ENCODE data around the gene OAS3. TPM values are rescaled to one million over a fixed set of nuclear protein-coding genes. Genes with fewer than 3 reads are reported as not detected.

OAS3 gene
- total RNA-seq, 1 donor from 2014 or later = 26.4 TPM

DNA sequence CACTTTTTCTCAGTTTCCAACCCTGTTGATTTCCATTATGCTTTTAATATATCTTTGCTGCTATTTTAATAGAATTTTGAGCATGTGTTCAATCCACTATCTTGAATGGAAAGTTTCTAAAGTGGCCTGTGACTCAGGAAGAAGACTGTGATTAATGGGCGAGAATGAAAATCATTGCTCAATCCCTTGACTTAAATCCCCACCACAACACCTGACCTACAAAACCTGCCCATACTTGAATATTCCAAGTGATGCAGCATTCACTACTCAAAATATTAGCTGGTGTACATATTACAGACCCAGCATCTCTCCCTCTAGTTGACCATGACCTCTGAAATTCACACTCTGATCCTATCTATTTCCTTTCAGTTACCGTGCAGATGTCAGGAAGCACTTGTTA, 1.3 kb upstream of the OAS3 start:
- Histone ChIP-seq H3K27me3 (ENCODE audit: control insufficient read depth, insufficient read depth, low read length) (no peaks in the 10 kb centered on the region), H3K4me3 (ENCODE audit: low read depth, low read length) (no peak overlapping the region), H3K36me3 (ENCODE audit: control insufficient read depth, insufficient read depth, low read length) (no peaks in the 10 kb centered on the region)
- no peak for DNase-seq (ENCODE audit: low read depth)
- TF ChIP-seq, protein P1, sequence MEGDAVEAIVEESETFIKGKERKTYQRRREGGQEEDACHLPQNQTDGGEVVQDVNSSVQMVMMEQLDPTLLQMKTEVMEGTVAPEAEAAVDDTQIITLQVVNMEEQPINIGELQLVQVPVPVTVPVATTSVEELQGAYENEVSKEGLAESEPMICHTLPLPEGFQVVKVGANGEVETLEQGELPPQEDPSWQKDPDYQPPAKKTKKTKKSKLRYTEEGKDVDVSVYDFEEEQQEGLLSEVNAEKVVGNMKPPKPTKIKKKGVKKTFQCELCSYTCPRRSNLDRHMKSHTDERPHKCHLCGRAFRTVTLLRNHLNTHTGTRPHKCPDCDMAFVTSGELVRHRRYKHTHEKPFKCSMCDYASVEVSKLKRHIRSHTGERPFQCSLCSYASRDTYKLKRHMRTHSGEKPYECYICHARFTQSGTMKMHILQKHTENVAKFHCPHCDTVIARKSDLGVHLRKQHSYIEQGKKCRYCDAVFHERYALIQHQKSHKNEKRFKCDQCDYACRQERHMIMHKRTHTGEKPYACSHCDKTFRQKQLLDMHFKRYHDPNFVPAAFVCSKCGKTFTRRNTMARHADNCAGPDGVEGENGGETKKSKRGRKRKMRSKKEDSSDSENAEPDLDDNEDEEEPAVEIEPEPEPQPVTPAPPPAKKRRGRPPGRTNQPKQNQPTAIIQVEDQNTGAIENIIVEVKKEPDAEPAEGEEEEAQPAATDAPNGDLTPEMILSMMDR (IDR thresholded peaks at IDR 0.05; ENCODE audit: insufficient read depth, low read length, poor library complexity, severe bottlenecking) = no peak

DNA sequence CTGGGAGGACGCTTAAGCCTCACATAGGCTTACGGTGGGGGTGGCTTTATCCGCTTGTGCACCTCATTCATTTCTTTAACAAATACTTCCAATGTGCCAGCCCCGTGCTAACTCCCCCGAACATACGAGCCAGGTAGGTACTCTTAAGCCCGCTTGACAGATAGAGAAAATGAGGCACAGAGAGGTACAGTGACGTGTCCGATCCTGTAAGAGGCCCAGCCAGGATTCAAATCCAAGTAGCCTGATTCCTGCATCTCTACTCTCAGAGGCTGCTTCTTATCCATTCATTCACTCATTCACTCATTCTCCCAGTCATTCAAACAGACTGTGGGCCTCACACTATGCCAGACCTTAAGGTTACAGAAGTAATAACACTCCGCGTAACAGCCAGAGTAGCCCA, 477 bp downstream of the OAS3 start:
- peak overlapping the region; percentile 50 for H3K4me3 ChIP-seq (ENCODE audit: low read depth, low read length)
- no peaks in the 10 kb centered on the region for H3K36me3 ChIP-seq (ENCODE audit: control insufficient read depth, insufficient read depth, low read length)
- no peaks in the 10 kb centered on the region for H3K27me3 ChIP-seq (ENCODE audit: control insufficient read depth, insufficient read depth, low read length)
- no peak for DNase-seq (ENCODE audit: low read depth)
- TF ChIP-seq, protein P1 (IDR thresholded peaks at IDR 0.05; ENCODE audit: insufficient read depth, low read length, poor library complexity, severe bottlenecking) = no peak

DNA sequence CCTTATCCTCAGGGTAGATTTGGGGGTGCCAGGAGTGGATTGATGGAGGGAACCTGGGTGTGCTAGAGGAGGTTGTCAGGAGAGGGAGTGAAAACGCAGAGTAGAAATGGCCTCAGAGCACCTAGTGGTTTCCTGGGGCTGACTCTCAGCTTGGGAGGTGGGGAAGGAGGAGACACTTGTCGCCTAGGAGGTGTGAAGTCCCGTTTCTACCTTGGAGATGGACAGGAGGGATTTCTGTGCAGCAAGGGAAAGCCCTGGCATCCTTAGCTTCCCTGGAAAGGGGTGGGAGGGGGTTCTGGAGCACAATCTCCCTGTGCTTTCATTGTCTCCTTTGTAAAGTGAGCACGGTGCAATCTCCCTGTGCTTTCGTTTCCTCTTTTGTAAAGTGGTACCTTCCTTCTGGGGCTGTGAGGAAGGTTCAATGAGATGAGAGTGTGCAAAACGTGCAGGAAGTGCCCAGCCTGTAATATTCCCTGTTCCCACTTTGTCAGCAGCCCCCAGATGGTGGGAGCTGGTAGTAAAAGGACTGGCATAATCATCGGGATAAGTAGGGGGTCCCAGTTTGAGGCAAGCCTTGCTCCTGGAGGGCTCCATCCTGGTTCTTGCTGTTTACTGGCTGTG, 1.6 kb downstream of the OAS3 start:
- DNase-seq (ENCODE audit: low read depth) = no peak
- Histone ChIP-seq H3K4me3 (ENCODE audit: low read depth, low read length) (no peak overlapping the region), H3K36me3 (ENCODE audit: control insufficient read depth, insufficient read depth, low read length) (no peaks in the 10 kb centered on the region), H3K27me3 (ENCODE audit: control insufficient read depth, insufficient read depth, low read length) (no peaks in the 10 kb centered on the region)
- TF ChIP-seq, protein P1 (IDR thresholded peaks at IDR 0.05; ENCODE audit: insufficient read depth, low read length, poor library complexity, severe bottlenecking) = no peak

DNA sequence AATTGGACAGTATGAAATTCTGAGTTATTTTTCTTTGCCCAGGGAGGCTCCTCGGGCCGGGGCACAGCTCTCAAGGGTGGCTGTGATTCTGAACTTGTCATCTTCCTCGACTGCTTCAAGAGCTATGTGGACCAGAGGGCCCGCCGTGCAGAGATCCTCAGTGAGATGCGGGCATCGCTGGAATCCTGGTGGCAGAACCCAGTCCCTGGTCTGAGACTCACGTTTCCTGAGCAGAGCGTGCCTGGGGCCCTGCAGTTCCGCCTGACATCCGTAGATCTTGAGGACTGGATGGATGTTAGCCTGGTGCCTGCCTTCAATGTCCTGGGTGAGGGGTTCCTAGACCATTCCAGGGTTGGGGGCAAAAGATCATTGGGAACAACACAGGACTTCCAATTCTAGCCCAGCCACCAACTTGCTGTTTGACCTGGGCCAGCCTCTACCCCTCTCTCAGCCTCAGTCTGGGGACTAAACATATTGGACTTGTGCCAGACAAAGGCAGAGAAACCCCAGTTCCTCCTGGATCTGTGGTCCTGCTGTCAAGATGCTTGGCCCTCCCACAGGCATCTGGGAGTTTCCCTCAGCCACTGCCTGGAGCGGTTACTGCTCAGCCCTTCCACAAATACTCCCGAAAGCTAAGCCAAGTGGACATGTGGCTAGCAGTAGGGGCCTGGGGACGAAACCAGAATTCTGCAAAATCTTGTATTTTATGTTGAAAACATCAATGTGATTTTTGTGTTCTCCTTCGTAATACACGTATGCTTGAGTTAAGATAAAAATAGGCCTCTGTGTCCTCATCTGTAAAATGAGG, 3.5 kb downstream of the OAS3 start:
- TF ChIP-seq, protein P1 (IDR thresholded peaks at IDR 0.05; ENCODE audit: insufficient read depth, low read length, poor library complexity, severe bottlenecking) = no peak
- Histone ChIP-seq H3K36me3 (ENCODE audit: control insufficient read depth, insufficient read depth, low read length) (no peaks in the 10 kb centered on the region), H3K27me3 (ENCODE audit: control insufficient read depth, insufficient read depth, low read length) (no peaks in the 10 kb centered on the region), H3K4me3 (ENCODE audit: low read depth, low read length) (no peak overlapping the region)
- no peak for DNase-seq (ENCODE audit: low read depth)

DNA sequence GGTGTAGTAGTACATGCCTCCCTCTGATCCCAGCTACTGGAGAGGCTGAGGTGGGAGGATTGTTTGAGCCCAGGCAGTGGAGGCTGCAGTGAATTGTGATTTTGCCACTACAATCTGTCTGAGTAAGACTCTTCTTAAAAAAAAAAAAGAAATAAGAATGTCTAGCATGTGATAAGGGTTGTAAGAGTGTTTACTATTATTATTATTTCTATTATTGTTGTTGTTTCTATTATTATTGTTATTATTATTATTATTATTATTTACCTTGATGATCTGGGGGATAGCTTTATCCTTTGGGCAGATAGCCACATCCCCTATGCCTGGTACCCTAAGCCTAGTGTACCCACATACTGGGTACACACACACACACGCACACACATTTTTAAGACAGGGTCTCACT, 4.3 kb downstream of the OAS3 start:
- no peaks in the 10 kb centered on the region for H3K36me3 ChIP-seq (ENCODE audit: control insufficient read depth, insufficient read depth, low read length)
- no peak overlapping the region for H3K4me3 ChIP-seq (ENCODE audit: low read depth, low read length)
- H3K27me3 ChIP-seq (ENCODE audit: control insufficient read depth, insufficient read depth, low read length) = no peaks in the 10 kb centered on the region
- TF ChIP-seq, protein P1 (IDR thresholded peaks at IDR 0.05; ENCODE audit: insufficient read depth, low read length, poor library complexity, severe bottlenecking) = no peak
- no peak for DNase-seq (ENCODE audit: low read depth)
